Stimulated activated CD4-positive, alpha-beta T cell treated with anti-CD3 and anti-CD28 coated beads, Interleukin-12 subunit alpha, Interleukin-12 subunit beta, amount 100 ng/mL, for 24 hours (primary cell): ENCODE data around the gene ATP2B2.
A peak's percentile ranks its signal among the peaks of the same experiment; 100 is the strongest.

Experiments
- DNase-seq, 2 experiments: peaks; one replicate each; pipeline ENCODE4 v3.0.0-alpha.2; 2020; ENCODE audit warnings: low read depth in 2 of 2

ATP2B2 gene

GRCh38 chr3:10469441-10470119, 35.8 kb downstream of the ATP2B2 start:
- DNase-seq = no peak

DNA sequence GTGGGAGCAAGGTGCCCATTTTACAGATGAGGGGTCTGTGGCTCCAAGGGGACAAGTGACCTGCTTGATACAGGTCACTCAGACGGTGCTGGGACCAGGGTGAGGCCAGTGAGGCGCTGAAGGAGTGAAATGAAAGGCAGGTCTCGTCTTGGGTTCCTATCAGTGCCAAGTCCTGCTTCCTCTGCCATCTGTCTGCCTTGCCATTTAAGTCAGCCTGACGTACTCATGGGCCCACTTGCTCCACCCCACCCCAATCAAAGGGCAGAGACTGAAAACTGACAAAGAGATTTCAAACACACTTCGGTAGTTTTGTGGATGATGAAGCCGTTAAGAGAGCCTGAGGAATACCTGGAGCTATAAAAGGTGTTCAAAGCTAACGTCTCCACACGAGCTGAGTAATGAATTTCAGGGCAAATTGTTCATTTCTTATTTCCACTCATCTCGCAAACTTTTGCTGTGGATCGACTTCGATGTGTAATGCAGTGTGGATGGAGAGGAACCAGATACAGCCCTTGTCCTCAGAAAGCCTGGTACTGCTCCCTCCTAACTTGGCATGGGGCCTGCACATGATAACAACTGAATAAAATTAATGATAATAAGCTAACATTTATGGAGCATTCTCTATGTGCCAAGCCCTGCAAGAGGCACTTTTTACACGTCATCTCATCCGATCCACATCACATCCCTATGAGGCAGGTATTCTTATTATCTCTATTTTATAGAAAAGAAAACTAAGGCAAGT, 36.6 kb downstream of the ATP2B2 start:
- DNase-seq = no peak

- no peak for DNase-seq
These were observed 37.3 kb downstream of the ATP2B2 start for GRCh38 chr3:10467904-10468612.

- no peak for DNase-seq
These were observed 38.2 kb downstream of the ATP2B2 start for GRCh38 chr3:10467204-10467603.

GRCh38 chr3:10466186-10466585, 39.2 kb downstream of the ATP2B2 start:
- no peak for DNase-seq

GRCh38 chr3:10465161-10465560, 40.2 kb downstream of the ATP2B2 start:
- DNase-seq = no peak

- DNase-seq = no peak
These were observed 41.6 kb downstream of the ATP2B2 start for GRCh38 chr3:10463533-10464434.

- no peak for DNase-seq
These were observed 42.5 kb downstream of the ATP2B2 start for GRCh38 chr3:10462641-10463532.

- DNase-seq = no peak
These were observed 44.3 kb downstream of the ATP2B2 start for GRCh38 chr3:10460951-10461545.

- peak in 1 of 2 experiments; percentile 38 for DNase-seq
These were observed 45.2 kb downstream of the ATP2B2 start for GRCh38 chr3:10459954-10460754.

DNA sequence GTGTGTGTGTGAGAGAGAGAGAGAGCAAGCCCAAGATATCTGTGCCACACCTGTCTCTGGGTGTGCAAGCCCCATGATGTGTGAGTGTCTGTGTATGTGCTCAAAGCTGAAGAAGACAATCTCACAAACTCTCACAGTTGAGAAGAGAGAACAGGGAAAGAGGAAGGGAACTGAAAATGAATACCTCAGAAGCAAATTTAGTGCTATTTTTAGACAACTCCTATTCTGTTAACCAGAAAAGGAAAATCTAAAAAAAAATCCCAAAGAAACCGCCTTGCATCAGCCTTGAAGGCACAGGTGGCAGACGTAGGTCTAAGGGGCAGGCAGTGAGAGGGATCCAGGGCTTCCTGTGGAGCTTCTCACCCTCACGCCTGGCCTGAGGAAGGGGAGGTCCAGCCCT, 47.8 kb downstream of the ATP2B2 start:
- DNase-seq = no peak

- DNase-seq = no peak
These were observed 48.4 kb downstream of the ATP2B2 start for GRCh38 chr3:10456981-10457380.

DNA sequence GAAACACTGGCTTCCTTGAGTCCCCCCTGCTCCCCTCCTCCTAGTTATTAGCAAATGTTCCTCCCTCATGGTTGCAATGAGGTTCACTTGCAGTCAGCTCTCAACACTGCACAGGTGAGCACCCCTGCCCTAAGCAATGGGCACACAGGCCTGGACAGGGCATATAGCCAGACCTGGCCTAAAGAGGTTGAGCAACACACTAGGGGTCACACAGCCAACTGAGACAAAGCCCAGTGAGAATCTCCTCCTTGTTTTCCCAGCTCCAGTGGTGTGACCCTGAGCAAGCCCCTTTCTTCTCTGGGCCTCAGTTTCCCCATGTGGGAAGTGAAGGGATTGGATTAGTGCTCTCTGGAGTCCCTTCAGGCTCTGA, 49.9 kb downstream of the ATP2B2 start:
- no peak for DNase-seq

DNA sequence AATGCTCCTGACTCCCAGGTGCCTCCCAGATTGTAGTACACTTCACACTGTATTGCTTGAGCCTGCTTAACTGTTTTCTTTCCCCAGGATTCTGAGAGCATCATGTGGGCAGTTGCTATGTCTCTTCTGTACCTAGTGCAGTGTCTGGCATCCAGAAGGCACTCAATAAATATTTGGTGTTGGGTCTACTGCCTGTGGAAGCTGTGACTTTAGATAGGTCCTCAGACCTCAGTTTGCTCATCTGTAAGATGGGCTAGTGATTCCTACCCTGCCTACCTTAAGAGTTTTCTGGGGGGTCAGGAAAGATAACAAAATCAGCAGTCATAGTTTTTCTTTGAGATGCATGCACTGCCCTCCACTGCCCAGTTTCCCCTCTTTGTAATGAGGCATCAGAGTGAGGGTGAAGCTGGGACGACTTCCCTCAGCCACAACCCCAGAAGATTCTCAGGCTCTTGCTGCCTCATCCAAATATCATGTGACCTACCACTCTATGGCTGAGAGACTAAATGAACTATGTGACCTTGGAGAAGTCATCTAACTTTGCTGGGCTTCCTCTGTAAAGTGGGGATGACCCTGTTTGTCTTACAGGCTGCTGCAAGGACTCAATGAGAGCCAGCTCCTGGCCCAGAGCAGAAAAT, 50.4 kb downstream of the ATP2B2 start:
- no peak for DNase-seq

GRCh38 chr3:10453431-10454163, 51.8 kb downstream of the ATP2B2 start:
- no peak for DNase-seq

DNA sequence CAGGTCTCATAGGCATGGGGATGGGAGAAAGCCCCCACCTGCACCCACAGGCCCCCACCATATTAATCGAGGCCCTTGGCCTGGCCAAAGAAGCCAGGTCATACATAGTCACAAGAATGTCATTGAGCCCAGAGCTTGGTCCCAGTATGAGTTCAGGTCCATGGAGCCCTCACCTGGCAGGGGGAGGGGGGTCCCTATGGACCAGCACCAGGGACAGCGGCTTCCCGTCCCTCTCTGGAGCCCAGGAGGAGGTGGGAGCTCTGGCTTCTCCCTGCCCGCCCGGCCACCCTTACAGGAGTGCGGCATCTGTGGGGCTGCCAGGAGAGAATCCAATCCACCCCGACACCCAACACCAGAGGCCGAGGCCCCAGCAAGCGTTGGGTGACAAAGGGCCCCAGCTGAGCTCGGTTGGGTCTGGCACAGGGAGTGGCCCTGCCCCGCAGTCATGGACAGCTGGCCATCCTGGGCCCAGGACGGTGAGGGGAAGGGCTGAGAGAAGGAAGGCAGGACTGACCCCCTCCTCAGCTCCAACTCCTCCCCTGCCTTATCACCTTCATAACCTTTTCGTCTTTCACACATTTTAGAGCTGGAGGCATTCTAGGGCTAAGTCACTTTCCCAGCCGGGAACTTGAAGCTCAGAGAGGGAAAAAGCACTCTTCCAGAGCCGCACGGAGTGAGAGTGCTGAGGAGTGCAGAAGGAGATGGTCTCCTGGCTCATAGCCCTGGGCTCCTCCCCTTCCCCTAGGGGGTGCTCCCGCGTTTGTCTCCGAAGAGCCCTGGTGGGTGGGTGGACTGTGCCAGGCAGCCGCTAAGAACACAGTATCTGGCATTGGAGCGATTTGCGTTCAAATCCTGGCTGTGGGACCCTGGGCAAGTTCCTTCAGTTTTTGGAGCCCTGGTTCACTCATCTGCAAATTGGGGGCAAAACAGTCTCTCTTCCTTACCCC, 54.6 kb downstream of the ATP2B2 start:
- DNase-seq = no peak

DNA sequence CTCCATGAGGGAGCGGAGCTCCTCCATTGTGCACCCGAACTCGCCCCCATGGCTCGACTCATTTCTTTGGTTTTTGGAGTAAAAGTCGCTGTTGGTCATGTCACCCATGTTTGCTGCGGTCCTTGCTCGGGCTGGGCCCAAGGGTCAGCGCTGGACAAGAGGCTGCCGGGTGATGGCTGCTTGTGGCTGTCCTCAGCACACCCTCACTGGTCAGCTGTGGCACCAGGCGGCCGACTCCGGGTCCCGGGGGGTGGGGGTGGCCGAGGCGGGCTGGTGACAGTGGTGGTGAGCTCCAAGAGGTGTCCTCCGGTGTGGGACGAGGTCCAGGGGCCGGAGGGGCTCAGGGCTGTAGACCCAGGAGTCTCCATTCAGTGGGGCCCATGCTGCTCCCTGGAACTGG, 56.0 kb downstream of the ATP2B2 start:
- DNase-seq = no peak
